ENCODE results near the gene UBE2I.

The UBE2I gene

GRCh38 chr16:1261131-1261892 is 48.1 kb upstream of the UBE2I start:
- no peaks in the 10 kb centered on the region for H3K4me1 ChIP-seq (ENCODE audit: low read length)
- H3F3A ChIP-seq (ENCODE audit: insufficient read depth, low read length): no peaks in the 10 kb centered on the region
- H3K36me3 ChIP-seq (replicated peaks; ENCODE audit: insufficient read depth, low read length): no peaks in the 10 kb centered on the region
- H3K9me3 ChIP-seq (replicated peaks; ENCODE audit: insufficient read depth, low read length): no peaks in the 10 kb centered on the region
- DNase-seq: peak; percentile 27
- H2AFZ ChIP-seq (ENCODE audit: low read length): no peak overlapping the region
- TF ChIP-seq EZH2 (optimal IDR thresholded peaks at IDR 0.05; ENCODE audit: low read depth, low read length): no peak
- H3K4me2 ChIP-seq (ENCODE audit: low read depth, low read length): no peak overlapping the region
- no peak overlapping the region for H3K4me3 ChIP-seq (ENCODE audit: low read length)
- no peaks in the 10 kb centered on the region for H3K9me2 ChIP-seq (replicated peaks; ENCODE audit: insufficient read depth, low read length)
- no peak overlapping the region for H3K9ac ChIP-seq (ENCODE audit: low read length)
- H3K27ac ChIP-seq (ENCODE audit: low read length): no peak overlapping the region
- no peaks in the 10 kb centered on the region for H3K79me2 ChIP-seq (ENCODE audit: low read length)
- H4K20me1 ChIP-seq (ENCODE audit: insufficient read depth, low read length): no peaks in the 10 kb centered on the region
- peaks cover 89% of the 10 kb centered on the region for H3K27me3 ChIP-seq (replicated peaks; ENCODE audit: insufficient read depth, low read length)

GRCh38 chr16:1262210-1262845 is 47.1 kb upstream of the UBE2I start:
- Histone ChIP-seq H3K4me2 (ENCODE audit: low read depth, low read length) (no peak overlapping the region), H3K27ac (ENCODE audit: low read length) (no peak overlapping the region), H3K36me3 (replicated peaks; ENCODE audit: insufficient read depth, low read length) (no peaks in the 10 kb centered on the region), H3K4me1 (ENCODE audit: low read length) (no peaks in the 10 kb centered on the region), H4K20me1 (ENCODE audit: insufficient read depth, low read length) (no peaks in the 10 kb centered on the region), H3K79me2 (ENCODE audit: low read length) (no peaks in the 10 kb centered on the region), H3K9me3 (replicated peaks; ENCODE audit: insufficient read depth, low read length) (no peaks in the 10 kb centered on the region), H2AFZ (ENCODE audit: low read length) (no peak overlapping the region), H3K9ac (ENCODE audit: low read length) (no peak overlapping the region), H3K4me3 (ENCODE audit: low read length) (no peak overlapping the region), H3K9me2 (replicated peaks; ENCODE audit: insufficient read depth, low read length) (no peaks in the 10 kb centered on the region), H3F3A (ENCODE audit: insufficient read depth, low read length) (no peaks in the 10 kb centered on the region), H3K27me3 (replicated peaks; ENCODE audit: insufficient read depth, low read length) (peaks cover 89% of the 10 kb centered on the region)
- no peak for DNase-seq
- TF ChIP-seq CTCF (IDR thresholded peaks at IDR 0.05; ENCODE audit: low read length) (no peak), EZH2phosphoT487 (IDR thresholded peaks at IDR 0.05; ENCODE audit: low read length) (0 out of 2 replicates have a peak, but pooled peaks have one; percentile 35), EZH2 (optimal IDR thresholded peaks at IDR 0.05; ENCODE audit: low read depth, low read length) (no peak)

GRCh38 chr16:1262846-1263221 is 46.6 kb upstream of the UBE2I start:
- Histone ChIP-seq H3K27ac (ENCODE audit: low read length) (no peak overlapping the region), H3K9me2 (replicated peaks; ENCODE audit: insufficient read depth, low read length) (no peaks in the 10 kb centered on the region), H3K4me2 (ENCODE audit: low read depth, low read length) (no peak overlapping the region), H4K20me1 (ENCODE audit: insufficient read depth, low read length) (no peaks in the 10 kb centered on the region), H3F3A (ENCODE audit: insufficient read depth, low read length) (no peaks in the 10 kb centered on the region), H3K9me3 (replicated peaks; ENCODE audit: insufficient read depth, low read length) (no peaks in the 10 kb centered on the region), H2AFZ (ENCODE audit: low read length) (no peak overlapping the region), H3K36me3 (replicated peaks; ENCODE audit: insufficient read depth, low read length) (no peaks in the 10 kb centered on the region), H3K4me1 (ENCODE audit: low read length) (no peaks in the 10 kb centered on the region), H3K27me3 (replicated peaks; ENCODE audit: insufficient read depth, low read length) (peaks cover 87% of the 10 kb centered on the region), H3K4me3 (ENCODE audit: low read length) (no peak overlapping the region), H3K9ac (ENCODE audit: low read length) (no peak overlapping the region), H3K79me2 (ENCODE audit: low read length) (no peaks in the 10 kb centered on the region)
- DNase-seq: no peak
- TF ChIP-seq EZH2phosphoT487 (IDR thresholded peaks at IDR 0.05; ENCODE audit: low read length): no peak

GRCh38 chr16:1263591-1264344 is 45.7 kb upstream of the UBE2I start:
- Histone ChIP-seq H4K20me1 (ENCODE audit: insufficient read depth, low read length) (no peaks in the 10 kb centered on the region), H3F3A (ENCODE audit: insufficient read depth, low read length) (no peaks in the 10 kb centered on the region), H3K79me2 (ENCODE audit: low read length) (no peaks in the 10 kb centered on the region), H3K4me1 (ENCODE audit: low read length) (no peaks in the 10 kb centered on the region), H3K4me3 (ENCODE audit: low read length) (no peak overlapping the region), H3K27me3 (replicated peaks; ENCODE audit: insufficient read depth, low read length) (peaks cover 91% of the 10 kb centered on the region), H3K9me3 (replicated peaks; ENCODE audit: insufficient read depth, low read length) (no peaks in the 10 kb centered on the region), H3K4me2 (ENCODE audit: low read depth, low read length) (no peak overlapping the region), H3K27ac (ENCODE audit: low read length) (no peak overlapping the region), H3K36me3 (replicated peaks; ENCODE audit: insufficient read depth, low read length) (no peaks in the 10 kb centered on the region), H3K9me2 (replicated peaks; ENCODE audit: insufficient read depth, low read length) (no peaks in the 10 kb centered on the region), H2AFZ (ENCODE audit: low read length) (no peak overlapping the region), H3K9ac (ENCODE audit: low read length) (no peak overlapping the region)
- no peak for DNase-seq
- no peak for TF ChIP-seq EZH2 (optimal IDR thresholded peaks at IDR 0.05; ENCODE audit: low read depth, low read length)
- no peak for TF ChIP-seq CTCF (IDR thresholded peaks at IDR 0.05; ENCODE audit: low read length)
- TF ChIP-seq EZH2phosphoT487 (IDR thresholded peaks at IDR 0.05; ENCODE audit: low read length): no peak
